Natural killer cell (primary cell): ENCODE results near the gene UBE2F. TPM values are rescaled to one million over a fixed set of nuclear protein-coding genes. Genes with fewer than 3 reads are reported as not detected.
A peak's percentile ranks its signal among the peaks of the same experiment; 100 is the strongest.

Experiments used
- ATAC-seq, 3 donors: fragments of 150-1000 bp in 2 of 3; fragments of 200-7000 bp in 1 of 3; cut with Tn5 transposase; 1 replicate in 1 of 3; 2 replicates in 2 of 3; pipeline ENCODE4 v1.10.0; 2021; ENCODE audit warnings: mild to moderate bottlenecking in 2 of 3, moderate library complexity in 2 of 3
- DNase-seq, 2 donors: peaks; one replicate each; pipeline versions ENCODE4 v3.0.0 to v3.0.0-alpha.2; 2013 to 2021; ENCODE audit warnings: mixed read lengths in 1 of 2
- H3K27ac ChIP-seq: one replicate; pipeline ENCODE4 v1.5.1; 2013; ENCODE audit warnings: mild to moderate bottlenecking, low read length
- H3K27me3 ChIP-seq: one replicate; pipeline ENCODE4 v1.6.1; 2013; ENCODE audit warnings: low read length; ENCODE audit not compliant: control insufficient read depth, insufficient read depth
- H3K36me3 ChIP-seq: one replicate; pipeline ENCODE4 v1.6.1; 2013; ENCODE audit warnings: low read length; ENCODE audit not compliant: control insufficient read depth, insufficient read depth
- H3K4me1 ChIP-seq: one replicate; pipeline ENCODE4 v1.6.1; 2013; ENCODE audit warnings: low read length; ENCODE audit not compliant: control insufficient read depth, insufficient read depth
- H3K4me3 ChIP-seq: one replicate; pipeline ENCODE4 v1.5.1; 2013; ENCODE audit warnings: low read length
- H3K9me3 ChIP-seq: one replicate; pipeline ENCODE4 v1.6.1; 2013; ENCODE audit warnings: low read length; ENCODE audit not compliant: control insufficient read depth, insufficient read depth
- H3K27ac Mint-ChIP-seq, 2 donors: one replicate each; pipeline ENCODE4 v1.8.0; 2022; ENCODE audit warnings: mild to moderate bottlenecking in 2 of 2, mixed read lengths in 2 of 2, moderate library complexity in 1 of 2
- H3K27me3 Mint-ChIP-seq, 2 donors: one replicate each; pipeline ENCODE4 v1.8.0; 2022; ENCODE audit warnings: low read depth in 2 of 2, mixed read lengths in 2 of 2
- H3K36me3 Mint-ChIP-seq: one replicate; pipeline ENCODE4 v1.8.0; 2022; ENCODE audit warnings: mixed read lengths
- H3K4me1 Mint-ChIP-seq, 2 donors: one replicate each; pipeline ENCODE4 v1.8.0; 2022; ENCODE audit warnings: mixed read lengths in 2 of 2
- H3K4me3 Mint-ChIP-seq: one replicate; pipeline ENCODE4 v1.8.0; 2022; ENCODE audit warnings: mild to moderate bottlenecking, moderate library complexity, mixed read lengths
- H3K9me3 Mint-ChIP-seq, 2 donors: one replicate each; pipeline ENCODE4 v1.8.0; 2022; ENCODE audit warnings: mixed read lengths in 2 of 2
- CTCF ChIP-seq: fragments of 200-600 bp; IDR thresholded peaks from one replicate; pipeline ENCODE4 v1.8.0; 2022; ENCODE audit warnings: antibody characterized with exemption
- WGBS: methylation state at CpG from one replicate; pipeline ENCODE4 v1.1.7; 2013; ENCODE audit warnings: missing lambda C conversion rate; ENCODE audit not compliant: insufficient coverage; 5-methylcytosine and 5-hydroxymethylcytosine counted together
- intact Hi-C: fragments of 100-400 bp; cut with micrococcal nuclease; formaldehyde crosslinking; loops from one replicate; pipeline ENCODE4 v1.14.2; 2022
- total RNA-seq, 4 donors: library from RNA; stranded (reverse); fragments of 120-200 nt in 1 of 4; gene quantifications; one replicate each; pipeline versions ENCODE4 v1.2.3 to v1.2.4, GENCODE V29; 2013 to 2022

The UBE2F gene
- total RNA-seq, 3 donors from 2014 or later (not counting 1 experiment from before 2014, with no cell fraction given), result 82.4 to 135 (median 96.1) TPM

- H3K36me3 Mint-ChIP-seq, result peaks cover 9% of the 10 kb centered on the region
- H3K4me1 Mint-ChIP-seq, result peaks cover 61 to 62% of the 10 kb centered on the region in 2 donors
- Histone ChIP-seq H3K27ac (no peak overlapping the region), H3K27me3 (no peaks in the 10 kb centered on the region), H3K36me3 (peaks cover 20% of the 10 kb centered on the region), H3K4me3 (no peak overlapping the region), H3K4me1 (peaks cover 19% of the 10 kb centered on the region), H3K9me3 (no peaks in the 10 kb centered on the region)
- H3K4me3 Mint-ChIP-seq, result no peak overlapping the region
- WGBS, result 99% methylated on average over 7 of the region's 7 CpGs
- peak overlapping the region; percentile 58 to 83 for H3K27ac Mint-ChIP-seq
- no peaks in the 10 kb centered on the region for H3K9me3 Mint-ChIP-seq
- TF ChIP-seq CTCF, result no peak
- H3K27me3 Mint-ChIP-seq, result no peaks in the 10 kb centered on the region
- intact Hi-C loops, result no loop called here
- DNase-seq (no peak), ATAC-seq (no peak)
Measured at GRCh38 chr2:238013806-238014205, 47.0 kb downstream of the UBE2F start.

GRCh38 chr2:238015705-238016104 is 48.9 kb downstream of the UBE2F start:
- H3K4me3 Mint-ChIP-seq, result no peak overlapping the region
- Histone ChIP-seq H3K4me3 (no peak overlapping the region), H3K9me3 (no peaks in the 10 kb centered on the region), H3K27ac (no peak overlapping the region), H3K36me3 (peaks cover 27% of the 10 kb centered on the region), H3K4me1 (peaks cover 8% of the 10 kb centered on the region), H3K27me3 (no peaks in the 10 kb centered on the region)
- intact Hi-C loops, result loop anchor here (1.0 kb wide), 1 partner anchor 157 kb away; no protein-coding TSS in a partner anchor
- peak in 1 of 2 donors; percentile 31 for DNase-seq
- H3K9me3 Mint-ChIP-seq, result no peaks in the 10 kb centered on the region
- no peaks in the 10 kb centered on the region for H3K27me3 Mint-ChIP-seq
- no peak for ATAC-seq
- peaks cover 9% of the 10 kb centered on the region for H3K36me3 Mint-ChIP-seq
- WGBS, result 92% methylated on average over 4 of the region's 4 CpGs
- no peak for TF ChIP-seq CTCF
- peaks cover 45 to 48% of the 10 kb centered on the region in 2 donors for H3K4me1 Mint-ChIP-seq
- H3K27ac Mint-ChIP-seq, result peak overlapping the region; percentile 81 to 83

- peak overlapping the region; percentile 81 to 83 for H3K27ac Mint-ChIP-seq
- peaks cover 9% of the 10 kb centered on the region for H3K36me3 Mint-ChIP-seq
Measured at GRCh38 chr2:238016526-238016925, 49.7 kb downstream of the UBE2F start.

More at GRCh38 chr2:238016526-238016925, 49.7 kb downstream of the UBE2F start:
- intact Hi-C loops, result no loop called here
- Mint-ChIP-seq H3K9me3 (no peaks in the 10 kb centered on the region), H3K4me3 (no peak overlapping the region), H3K4me1 (peaks cover 39 to 48% of the 10 kb centered on the region in 2 donors), H3K27me3 (no peaks in the 10 kb centered on the region)
- H3K4me1 ChIP-seq, result peaks cover 3% of the 10 kb centered on the region
- WGBS, result 72% methylated on average over 8 of the region's 8 CpGs
- ATAC-seq (peak in 2 of 3 donors; percentile 55 to 71), DNase-seq (no peak)
- no peaks in the 10 kb centered on the region for H3K27me3 ChIP-seq
- no peak overlapping the region for H3K27ac ChIP-seq
- H3K4me3 ChIP-seq, result no peak overlapping the region
- no peaks in the 10 kb centered on the region for H3K9me3 ChIP-seq
- TF ChIP-seq CTCF, result no peak
- H3K36me3 ChIP-seq, result peaks cover 30% of the 10 kb centered on the region
